Measurements from ENCODE around the gene LGI2.

LGI2 gene

DNA sequence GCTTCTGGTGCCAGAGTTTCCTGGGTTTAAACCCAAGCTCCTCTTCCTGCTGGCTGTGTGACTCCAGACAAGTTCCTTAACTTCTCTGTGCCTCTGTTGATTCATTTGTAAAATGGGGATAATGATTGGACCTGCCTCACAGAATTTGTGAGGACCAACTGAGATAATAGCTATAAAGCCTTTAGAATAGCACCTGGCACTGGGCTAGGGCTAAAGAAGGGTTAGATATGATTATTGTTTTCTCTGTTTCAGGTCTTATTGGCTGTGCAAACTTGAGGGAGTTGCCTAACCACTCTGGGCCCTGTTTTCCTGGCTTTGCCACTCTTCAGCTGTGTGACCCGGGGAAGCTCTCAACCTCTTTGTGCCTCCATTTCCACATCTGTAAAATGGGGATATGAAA lies 37.8 kb downstream of the LGI2 start:
- H3K4me3 ChIP-seq (ENCODE audit: low read depth, low read length): no peak overlapping the region
- no peak for DNase-seq (ENCODE audit: low read depth)
- in situ Hi-C loops (cut with HindIII; ENCODE audit: low sequenced_read_pairs): no loop called here
- TF ChIP-seq, protein P1, sequence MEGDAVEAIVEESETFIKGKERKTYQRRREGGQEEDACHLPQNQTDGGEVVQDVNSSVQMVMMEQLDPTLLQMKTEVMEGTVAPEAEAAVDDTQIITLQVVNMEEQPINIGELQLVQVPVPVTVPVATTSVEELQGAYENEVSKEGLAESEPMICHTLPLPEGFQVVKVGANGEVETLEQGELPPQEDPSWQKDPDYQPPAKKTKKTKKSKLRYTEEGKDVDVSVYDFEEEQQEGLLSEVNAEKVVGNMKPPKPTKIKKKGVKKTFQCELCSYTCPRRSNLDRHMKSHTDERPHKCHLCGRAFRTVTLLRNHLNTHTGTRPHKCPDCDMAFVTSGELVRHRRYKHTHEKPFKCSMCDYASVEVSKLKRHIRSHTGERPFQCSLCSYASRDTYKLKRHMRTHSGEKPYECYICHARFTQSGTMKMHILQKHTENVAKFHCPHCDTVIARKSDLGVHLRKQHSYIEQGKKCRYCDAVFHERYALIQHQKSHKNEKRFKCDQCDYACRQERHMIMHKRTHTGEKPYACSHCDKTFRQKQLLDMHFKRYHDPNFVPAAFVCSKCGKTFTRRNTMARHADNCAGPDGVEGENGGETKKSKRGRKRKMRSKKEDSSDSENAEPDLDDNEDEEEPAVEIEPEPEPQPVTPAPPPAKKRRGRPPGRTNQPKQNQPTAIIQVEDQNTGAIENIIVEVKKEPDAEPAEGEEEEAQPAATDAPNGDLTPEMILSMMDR (IDR thresholded peaks at IDR 0.05; ENCODE audit: low read depth, low read length, missing control alignments): no peak

DNA sequence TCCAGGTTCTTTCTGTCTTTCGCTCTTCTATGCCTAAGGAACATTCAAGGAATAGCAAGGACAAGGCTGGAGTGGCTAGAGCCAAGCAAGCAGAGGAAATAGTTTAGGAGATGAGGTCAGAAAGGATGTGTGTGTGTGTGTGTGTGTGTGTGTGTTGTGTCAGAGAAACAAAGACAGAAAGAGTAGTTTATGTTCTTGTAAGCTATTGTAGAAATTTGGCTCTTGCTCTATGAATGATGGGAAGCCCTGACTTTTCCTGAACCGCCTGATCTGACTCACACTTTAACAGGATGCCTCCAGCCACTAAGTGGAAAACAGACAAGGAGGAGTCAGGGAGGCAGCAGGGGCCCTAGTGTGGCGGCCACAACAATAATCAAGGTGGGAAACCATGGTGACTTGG lies 39.7 kb downstream of the LGI2 start:
- in situ Hi-C loops (cut with HindIII; ENCODE audit: low sequenced_read_pairs): no loop called here
- DNase-seq (ENCODE audit: low read depth): peak; percentile 38
- H3K4me3 ChIP-seq (ENCODE audit: low read depth, low read length): no peak overlapping the region
- TF ChIP-seq, protein P1 (IDR thresholded peaks at IDR 0.05; ENCODE audit: low read depth, low read length, missing control alignments): no peak

DNA sequence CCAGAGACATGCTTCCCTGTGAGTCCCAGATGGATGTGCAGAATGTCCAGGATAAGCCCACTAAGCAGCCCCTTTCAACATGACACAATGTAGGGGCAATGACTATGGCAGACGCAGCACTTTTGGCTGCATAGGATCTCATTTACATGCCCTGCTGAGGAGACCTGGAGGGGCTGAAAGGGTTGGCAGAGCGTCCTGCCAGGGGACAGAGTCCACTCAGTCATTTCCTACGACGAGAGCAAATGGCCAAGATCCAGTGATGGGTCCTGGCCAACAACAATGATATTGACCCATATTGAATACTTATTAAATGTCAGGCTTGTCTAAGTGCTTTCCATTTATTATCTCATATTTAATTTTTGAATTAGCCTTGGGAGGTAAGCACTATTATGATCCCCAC lies 41.4 kb downstream of the LGI2 start:
- H3K4me3 ChIP-seq (ENCODE audit: low read depth, low read length): no peak overlapping the region
- TF ChIP-seq, protein P1 (IDR thresholded peaks at IDR 0.05; ENCODE audit: low read depth, low read length, missing control alignments): no peak
- in situ Hi-C loops (cut with HindIII; ENCODE audit: low sequenced_read_pairs): no loop called here
- no peak for DNase-seq (ENCODE audit: low read depth)

DNA sequence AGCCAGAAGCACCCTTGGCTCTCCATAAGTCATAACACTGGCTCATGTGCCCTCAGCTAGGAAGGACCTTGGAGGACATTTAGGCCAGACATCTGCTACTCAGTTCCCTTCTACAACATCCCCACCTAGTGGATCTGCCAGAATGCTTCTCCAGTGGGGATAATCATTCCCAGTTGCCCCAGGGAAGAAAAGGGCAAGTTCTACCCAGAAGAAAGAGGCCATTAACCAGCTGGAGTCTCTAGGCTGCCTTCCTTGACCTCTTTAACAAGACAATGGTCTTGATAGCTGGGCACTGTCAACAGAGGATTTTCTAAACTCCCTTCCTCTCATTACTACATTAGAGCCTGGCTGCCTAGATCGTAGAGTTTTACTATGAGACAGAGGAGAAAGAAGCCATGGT lies 42.0 kb downstream of the LGI2 start:
- H3K4me3 ChIP-seq (ENCODE audit: low read depth, low read length): no peak overlapping the region
- DNase-seq (ENCODE audit: low read depth): no peak
- TF ChIP-seq, protein P1 (IDR thresholded peaks at IDR 0.05; ENCODE audit: low read depth, low read length, missing control alignments): peak; percentile 49
- in situ Hi-C loops (cut with HindIII; ENCODE audit: low sequenced_read_pairs): no loop called here

DNA sequence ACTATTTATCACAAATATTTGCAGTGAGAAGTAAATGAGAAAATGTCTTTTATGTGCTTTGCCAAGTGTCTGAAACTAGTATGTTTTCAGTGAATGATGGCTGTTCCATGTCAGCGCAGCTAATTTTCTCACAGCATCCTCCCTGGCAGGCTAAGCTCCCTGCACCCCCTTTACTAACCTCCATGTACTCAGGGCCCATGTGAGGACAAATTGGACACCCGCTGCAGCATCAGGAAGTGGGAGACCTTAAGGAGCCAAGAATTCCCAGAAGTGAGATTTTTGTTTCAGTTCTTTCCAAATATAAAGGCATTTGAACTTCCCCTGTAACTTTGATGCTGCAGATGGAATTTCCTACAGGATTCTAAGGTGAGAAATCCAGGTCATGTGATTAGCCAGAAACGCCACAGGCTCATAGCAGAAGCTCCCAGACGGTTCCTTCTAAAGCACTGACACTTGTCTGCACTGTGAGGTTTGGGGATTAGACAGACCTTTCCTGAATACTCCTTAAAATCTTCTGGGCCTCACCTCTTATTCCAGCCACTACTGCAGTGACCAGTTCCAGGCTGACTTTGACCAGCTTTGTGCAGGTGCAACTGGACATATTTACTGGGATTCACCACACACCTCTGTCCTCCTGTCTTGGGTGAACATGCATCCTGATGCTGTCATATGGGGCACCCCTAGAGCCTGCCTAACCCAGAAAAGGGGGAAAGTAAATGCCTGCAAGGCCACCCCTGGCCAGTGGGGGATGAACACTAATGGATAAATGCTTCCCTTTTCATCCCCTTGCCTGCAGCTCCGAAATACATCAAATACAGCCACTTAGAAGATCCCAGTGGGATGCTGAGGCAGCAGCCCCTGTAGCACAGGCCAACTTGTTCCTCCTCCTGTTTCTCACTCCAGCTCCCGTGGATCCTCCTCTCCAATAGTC lies 45.9 kb downstream of the LGI2 start:
- DNase-seq (ENCODE audit: low read depth): no peak
- H3K4me3 ChIP-seq (ENCODE audit: low read depth, low read length): no peak overlapping the region
- TF ChIP-seq, protein P1 (IDR thresholded peaks at IDR 0.05; ENCODE audit: low read depth, low read length, missing control alignments): peak; percentile 11
- in situ Hi-C loops (cut with HindIII; ENCODE audit: low sequenced_read_pairs): no loop called here

DNA sequence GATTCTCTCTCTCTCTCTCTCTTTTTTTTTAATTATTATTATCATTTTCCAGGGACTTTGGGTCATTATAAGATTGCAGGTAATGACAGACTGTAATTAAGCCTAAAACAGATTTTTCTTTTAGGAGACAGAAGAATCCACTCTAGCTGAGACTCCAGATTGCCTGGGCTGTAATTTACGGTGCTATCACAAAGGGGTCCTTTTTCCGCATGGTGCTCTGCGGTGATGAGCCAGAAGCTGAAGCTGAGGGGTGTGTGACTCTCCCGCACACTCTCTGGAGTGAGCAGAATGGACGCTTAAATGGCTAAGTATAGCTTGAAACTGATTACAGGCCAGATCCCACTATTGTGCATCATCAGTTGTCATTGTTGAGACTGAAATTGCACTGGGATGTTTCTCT lies 50.0 kb downstream of the LGI2 start:
- DNase-seq (ENCODE audit: low read depth): no peak
- TF ChIP-seq, protein P1 (IDR thresholded peaks at IDR 0.05; ENCODE audit: low read depth, low read length, missing control alignments): no peak
- no peak overlapping the region for H3K4me3 ChIP-seq (ENCODE audit: low read depth, low read length)
- in situ Hi-C loops (cut with HindIII; ENCODE audit: low sequenced_read_pairs): no loop called here

Measured in astrocyte of the cerebellum (primary cell).